Measurements from ENCODE around the gene KDM8. TPM values are rescaled to one million over a fixed set of nuclear protein-coding genes. Genes with fewer than 3 reads are reported as not detected.

The KDM8 gene
- total and polyA plus RNA-seq, 2 experiments from 2014 or later: 5.1 to 5.7 TPM

DNA sequence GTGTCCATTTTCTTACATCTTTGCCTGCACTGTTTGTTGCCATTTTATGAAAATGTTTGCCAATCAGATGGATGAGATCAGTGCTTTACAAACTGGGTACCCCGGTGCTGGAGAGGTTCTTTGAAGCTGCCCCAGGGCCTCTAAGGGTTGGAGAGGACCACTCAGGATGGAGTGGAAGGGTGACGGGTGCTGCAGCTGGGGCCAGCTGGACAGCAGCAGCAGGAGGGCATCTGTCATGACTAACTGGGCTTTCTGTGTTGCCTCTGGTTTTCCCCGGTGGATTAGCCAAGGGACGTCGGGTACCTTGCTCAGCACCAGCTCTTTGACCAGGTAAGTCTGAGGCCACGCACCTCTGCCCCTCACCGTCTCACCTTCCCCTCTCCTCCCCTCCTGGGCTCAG lies 12.3 kb downstream of the KDM8 start:
- ATAC-seq: no peak
- no peak for DNase-seq (ENCODE audit: low spot score)
- Histone ChIP-seq H3K4me2 (no peak overlapping the region), H3K36me3 (ENCODE audit: insufficient read depth) (no peaks in the 10 kb centered on the region), H3F3A (replicated peaks; ENCODE audit: low read depth) (no peaks in the 10 kb centered on the region), H3K79me2 (replicated peaks; ENCODE audit: insufficient read depth) (no peaks in the 10 kb centered on the region), H4K20me1 (replicated peaks; ENCODE audit: insufficient read depth) (no peaks in the 10 kb centered on the region), H3K27me3 (ENCODE audit: insufficient read depth) (no peaks in the 10 kb centered on the region), H3K9me2 (ENCODE audit: insufficient read depth) (no peaks in the 10 kb centered on the region), H3K4me3 (no peak overlapping the region), H2AFZ (no peak overlapping the region), H3K4me1 (ENCODE audit: insufficient read depth) (no peaks in the 10 kb centered on the region), H3K27ac (ENCODE audit: low read depth) (no peak overlapping the region)
- Mint-ChIP-seq H3K9me3 (no peaks in the 10 kb centered on the region), H3K27me3 (ENCODE audit: insufficient read depth, low read depth, poor library complexity) (peaks cover 3% of the 10 kb centered on the region), H3K27ac (no peak overlapping the region), H3K4me3 (no peak overlapping the region), H3K36me3 (ENCODE audit: low read depth) (peaks cover 11% of the 10 kb centered on the region), H3K4me1 (no peaks in the 10 kb centered on the region; the same call in 2 of the 3 replicates)
- no peak for TF ChIP-seq STAT1 (IDR thresholded peaks at IDR 0.05; ENCODE audit: unreplicated experiment)
- TF ChIP-seq CREB1 (CRISPR knock-in tag; IDR thresholded peaks at IDR 0.05; ENCODE audit: low read depth): no peak

DNA sequence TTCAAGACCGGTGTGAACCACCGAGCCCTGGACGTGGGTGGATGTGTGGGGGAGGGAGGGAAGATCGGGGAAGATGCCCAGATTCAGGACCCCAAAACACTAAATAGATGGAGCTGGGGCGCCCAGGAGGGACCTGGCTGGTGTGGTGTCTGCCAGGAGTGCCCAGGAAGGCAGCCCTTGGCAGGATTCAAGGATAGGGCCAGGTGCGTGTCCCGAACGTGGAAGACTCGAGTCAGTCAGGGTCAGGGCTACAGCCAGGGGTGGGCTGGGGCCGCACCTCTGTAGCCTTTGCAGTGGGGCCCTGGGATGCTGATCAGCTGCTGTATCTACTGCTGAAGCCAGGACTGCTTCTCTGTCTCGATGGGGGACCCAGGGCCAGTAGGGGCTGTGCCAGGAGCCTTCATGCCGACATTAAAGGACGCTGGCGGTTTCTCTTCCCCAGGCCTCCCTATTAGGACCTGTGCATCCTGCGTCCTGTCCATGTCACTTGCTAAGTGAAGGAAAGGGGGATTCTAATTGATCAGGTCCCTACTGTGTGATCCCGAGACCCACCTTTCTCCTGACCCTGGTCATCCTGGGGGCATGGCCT lies 13.1 kb downstream of the KDM8 start:
- peaks cover 11% of the 10 kb centered on the region; the same call in 2 of the 3 replicates for H3K36me3 Mint-ChIP-seq (ENCODE audit: low read depth)
- H3K27me3 Mint-ChIP-seq (ENCODE audit: insufficient read depth, low read depth, poor library complexity): peaks cover 5% of the 10 kb centered on the region
- Histone ChIP-seq H3K4me2 (no peak overlapping the region), H3K79me2 (replicated peaks; ENCODE audit: insufficient read depth) (no peaks in the 10 kb centered on the region), H3K9me2 (ENCODE audit: insufficient read depth) (no peaks in the 10 kb centered on the region), H4K20me1 (replicated peaks; ENCODE audit: insufficient read depth) (no peaks in the 10 kb centered on the region), H3K27me3 (ENCODE audit: insufficient read depth) (no peaks in the 10 kb centered on the region), H3K4me1 (ENCODE audit: insufficient read depth) (no peaks in the 10 kb centered on the region), H3F3A (replicated peaks; ENCODE audit: low read depth) (no peaks in the 10 kb centered on the region), H3K4me3 (no peak overlapping the region), H3K27ac (ENCODE audit: low read depth) (no peak overlapping the region), H2AFZ (no peak overlapping the region), H3K36me3 (ENCODE audit: insufficient read depth) (no peaks in the 10 kb centered on the region)
- ATAC-seq: no peak
- TF ChIP-seq, protein P1, sequence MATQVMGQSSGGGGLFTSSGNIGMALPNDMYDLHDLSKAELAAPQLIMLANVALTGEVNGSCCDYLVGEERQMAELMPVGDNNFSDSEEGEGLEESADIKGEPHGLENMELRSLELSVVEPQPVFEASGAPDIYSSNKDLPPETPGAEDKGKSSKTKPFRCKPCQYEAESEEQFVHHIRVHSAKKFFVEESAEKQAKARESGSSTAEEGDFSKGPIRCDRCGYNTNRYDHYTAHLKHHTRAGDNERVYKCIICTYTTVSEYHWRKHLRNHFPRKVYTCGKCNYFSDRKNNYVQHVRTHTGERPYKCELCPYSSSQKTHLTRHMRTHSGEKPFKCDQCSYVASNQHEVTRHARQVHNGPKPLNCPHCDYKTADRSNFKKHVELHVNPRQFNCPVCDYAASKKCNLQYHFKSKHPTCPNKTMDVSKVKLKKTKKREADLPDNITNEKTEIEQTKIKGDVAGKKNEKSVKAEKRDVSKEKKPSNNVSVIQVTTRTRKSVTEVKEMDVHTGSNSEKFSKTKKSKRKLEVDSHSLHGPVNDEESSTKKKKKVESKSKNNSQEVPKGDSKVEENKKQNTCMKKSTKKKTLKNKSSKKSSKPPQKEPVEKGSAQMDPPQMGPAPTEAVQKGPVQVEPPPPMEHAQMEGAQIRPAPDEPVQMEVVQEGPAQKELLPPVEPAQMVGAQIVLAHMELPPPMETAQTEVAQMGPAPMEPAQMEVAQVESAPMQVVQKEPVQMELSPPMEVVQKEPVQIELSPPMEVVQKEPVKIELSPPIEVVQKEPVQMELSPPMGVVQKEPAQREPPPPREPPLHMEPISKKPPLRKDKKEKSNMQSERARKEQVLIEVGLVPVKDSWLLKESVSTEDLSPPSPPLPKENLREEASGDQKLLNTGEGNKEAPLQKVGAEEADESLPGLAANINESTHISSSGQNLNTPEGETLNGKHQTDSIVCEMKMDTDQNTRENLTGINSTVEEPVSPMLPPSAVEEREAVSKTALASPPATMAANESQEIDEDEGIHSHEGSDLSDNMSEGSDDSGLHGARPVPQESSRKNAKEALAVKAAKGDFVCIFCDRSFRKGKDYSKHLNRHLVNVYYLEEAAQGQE (IDR thresholded peaks at IDR 0.05; ENCODE audit: unreplicated experiment): no peak
- TF ChIP-seq NANOG (IDR thresholded peaks at IDR 0.05; ENCODE audit: borderline replicate concordance) (no peak), EZH2phosphoT487 (IDR thresholded peaks at IDR 0.05; ENCODE audit: unreplicated experiment) (no peak)
- TF ChIP-seq, protein P2, sequence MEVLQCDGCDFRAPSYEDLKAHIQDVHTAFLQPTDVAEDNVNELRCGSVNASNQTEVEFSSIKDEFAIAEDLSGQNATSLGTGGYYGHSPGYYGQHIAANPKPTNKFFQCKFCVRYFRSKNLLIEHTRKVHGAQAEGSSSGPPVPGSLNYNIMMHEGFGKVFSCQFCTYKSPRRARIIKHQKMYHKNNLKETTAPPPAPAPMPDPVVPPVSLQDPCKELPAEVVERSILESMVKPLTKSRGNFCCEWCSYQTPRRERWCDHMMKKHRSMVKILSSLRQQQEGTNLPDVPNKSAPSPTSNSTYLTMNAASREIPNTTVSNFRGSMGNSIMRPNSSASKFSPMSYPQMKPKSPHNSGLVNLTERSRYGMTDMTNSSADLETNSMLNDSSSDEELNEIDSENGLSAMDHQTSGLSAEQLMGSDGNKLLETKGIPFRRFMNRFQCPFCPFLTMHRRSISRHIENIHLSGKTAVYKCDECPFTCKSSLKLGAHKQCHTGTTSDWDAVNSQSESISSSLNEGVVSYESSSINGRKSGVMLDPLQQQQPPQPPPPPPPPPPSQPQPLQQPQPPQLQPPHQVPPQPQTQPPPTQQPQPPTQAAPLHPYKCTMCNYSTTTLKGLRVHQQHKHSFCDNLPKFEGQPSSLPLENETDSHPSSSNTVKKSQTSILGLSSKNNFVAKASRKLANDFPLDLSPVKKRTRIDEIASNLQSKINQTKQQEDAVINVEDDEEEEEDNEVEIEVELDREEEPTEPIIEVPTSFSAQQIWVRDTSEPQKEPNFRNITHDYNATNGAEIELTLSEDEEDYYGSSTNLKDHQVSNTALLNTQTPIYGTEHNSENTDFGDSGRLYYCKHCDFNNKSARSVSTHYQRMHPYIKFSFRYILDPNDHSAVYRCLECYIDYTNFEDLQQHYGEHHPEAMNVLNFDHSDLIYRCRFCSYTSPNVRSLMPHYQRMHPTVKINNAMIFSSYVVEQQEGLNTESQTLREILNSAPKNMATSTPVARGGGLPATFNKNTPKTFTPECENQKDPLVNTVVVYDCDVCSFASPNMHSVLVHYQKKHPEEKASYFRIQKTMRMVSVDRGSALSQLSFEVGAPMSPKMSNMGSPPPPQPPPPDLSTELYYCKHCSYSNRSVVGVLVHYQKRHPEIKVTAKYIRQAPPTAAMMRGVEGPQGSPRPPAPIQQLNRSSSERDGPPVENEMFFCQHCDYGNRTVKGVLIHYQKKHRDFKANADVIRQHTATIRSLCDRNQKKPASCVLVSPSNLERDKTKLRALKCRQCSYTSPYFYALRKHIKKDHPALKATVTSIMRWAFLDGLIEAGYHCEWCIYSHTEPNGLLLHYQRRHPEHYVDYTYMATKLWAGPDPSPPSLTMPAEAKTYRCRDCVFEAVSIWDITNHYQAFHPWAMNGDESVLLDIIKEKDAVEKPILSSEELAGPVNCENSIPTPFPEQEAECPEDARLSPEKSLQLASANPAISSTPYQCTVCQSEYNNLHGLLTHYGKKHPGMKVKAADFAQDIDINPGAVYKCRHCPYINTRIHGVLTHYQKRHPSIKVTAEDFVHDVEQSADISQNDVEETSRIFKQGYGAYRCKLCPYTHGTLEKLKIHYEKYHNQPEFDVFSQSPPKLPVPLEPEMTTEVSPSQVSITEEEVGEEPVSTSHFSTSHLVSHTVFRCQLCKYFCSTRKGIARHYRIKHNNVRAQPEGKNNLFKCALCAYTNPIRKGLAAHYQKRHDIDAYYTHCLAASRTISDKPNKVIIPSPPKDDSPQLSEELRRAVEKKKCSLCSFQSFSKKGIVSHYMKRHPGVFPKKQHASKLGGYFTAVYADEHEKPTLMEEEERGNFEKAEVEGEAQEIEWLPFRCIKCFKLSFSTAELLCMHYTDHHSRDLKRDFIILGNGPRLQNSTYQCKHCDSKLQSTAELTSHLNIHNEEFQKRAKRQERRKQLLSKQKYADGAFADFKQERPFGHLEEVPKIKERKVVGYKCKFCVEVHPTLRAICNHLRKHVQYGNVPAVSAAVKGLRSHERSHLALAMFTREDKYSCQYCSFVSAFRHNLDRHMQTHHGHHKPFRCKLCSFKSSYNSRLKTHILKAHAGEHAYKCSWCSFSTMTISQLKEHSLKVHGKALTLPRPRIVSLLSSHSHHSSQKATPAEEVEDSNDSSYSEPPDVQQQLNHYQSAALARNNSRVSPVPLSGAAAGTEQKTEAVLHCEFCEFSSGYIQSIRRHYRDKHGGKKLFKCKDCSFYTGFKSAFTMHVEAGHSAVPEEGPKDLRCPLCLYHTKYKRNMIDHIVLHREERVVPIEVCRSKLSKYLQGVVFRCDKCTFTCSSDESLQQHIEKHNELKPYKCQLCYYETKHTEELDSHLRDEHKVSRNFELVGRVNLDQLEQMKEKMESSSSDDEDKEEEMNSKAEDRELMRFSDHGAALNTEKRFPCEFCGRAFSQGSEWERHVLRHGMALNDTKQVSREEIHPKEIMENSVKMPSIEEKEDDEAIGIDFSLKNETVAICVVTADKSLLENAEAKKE (CRISPR knock-in tag; IDR thresholded peaks at IDR 0.05): no peak
- TF ChIP-seq, protein P3, sequence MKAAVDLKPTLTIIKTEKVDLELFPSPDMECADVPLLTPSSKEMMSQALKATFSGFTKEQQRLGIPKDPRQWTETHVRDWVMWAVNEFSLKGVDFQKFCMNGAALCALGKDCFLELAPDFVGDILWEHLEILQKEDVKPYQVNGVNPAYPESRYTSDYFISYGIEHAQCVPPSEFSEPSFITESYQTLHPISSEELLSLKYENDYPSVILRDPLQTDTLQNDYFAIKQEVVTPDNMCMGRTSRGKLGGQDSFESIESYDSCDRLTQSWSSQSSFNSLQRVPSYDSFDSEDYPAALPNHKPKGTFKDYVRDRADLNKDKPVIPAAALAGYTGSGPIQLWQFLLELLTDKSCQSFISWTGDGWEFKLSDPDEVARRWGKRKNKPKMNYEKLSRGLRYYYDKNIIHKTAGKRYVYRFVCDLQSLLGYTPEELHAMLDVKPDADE (IDR thresholded peaks at IDR 0.05): no peak
- no peak overlapping the region; the same call in none of the 2 replicates for H3K27ac Mint-ChIP-seq
- no peak for DNase-seq (ENCODE audit: low spot score)
- no peak overlapping the region for H3K4me3 Mint-ChIP-seq
- no peaks in the 10 kb centered on the region; the same call in 2 of the 3 replicates for H3K4me1 Mint-ChIP-seq
- H3K9me3 Mint-ChIP-seq: no peaks in the 10 kb centered on the region
